HUES6 (cell line): Measurements from ENCODE around the gene RIMOC1.
"Not testable (repeated sequence)": the region's sequence is repeated elsewhere in the genome, so short reads cannot be mapped to it uniquely, and the experiment has no call there.

Experiments used
- H3K27ac ChIP-seq: 2 replicates; pipeline ENCODE4 v1.7.0; 2013; ENCODE audit warnings: low read depth, mild to moderate bottlenecking, low read length, inconsistent platforms
- H3K27me3 ChIP-seq: 2 replicates; pipeline ENCODE4 v1.6.1; 2013; ENCODE audit warnings: low read length; ENCODE audit not compliant: control insufficient read depth, insufficient read depth
- H3K36me3 ChIP-seq: 2 replicates; pipeline ENCODE4 v1.6.1; 2013; ENCODE audit warnings: low read length; ENCODE audit not compliant: control insufficient read depth, insufficient read depth
- H3K4me1 ChIP-seq: 2 replicates; pipeline ENCODE4 v1.6.1; 2013; ENCODE audit warnings: low read length; ENCODE audit not compliant: control insufficient read depth, insufficient read depth
- H3K4me3 ChIP-seq: 2 replicates; pipeline ENCODE4 v1.5.1; 2013; ENCODE audit warnings: low read depth, low read length
- H3K9ac ChIP-seq: one replicate; pipeline ENCODE4 v1.6.1; 2013; ENCODE audit warnings: mild to moderate bottlenecking, low read length
- H3K9me3 ChIP-seq: 2 replicates; pipeline ENCODE4 v1.6.1; 2013; ENCODE audit warnings: low read depth, low read length; ENCODE audit not compliant: control insufficient read depth, insufficient read depth

Gene RIMOC1

GRCh38 chr5:41924526-41924871 lies 20.4 kb downstream of the RIMOC1 start:
- Histone ChIP-seq H3K27ac (no peak overlapping the region), H3K9ac (peak overlapping the region; percentile 83), H3K27me3 (no peaks in the 10 kb centered on the region)

GRCh38 chr5:41924872-41925554 lies 20.9 kb downstream of the RIMOC1 start, which contains the start of gene FBXO4:
Gene FBXO4 (plus strand): TSS chr5:41925281. CDS start chr5:41925310, 29 bp downstream.
- peak within 1 kb of the TSS; percentile 83 for H3K9ac ChIP-seq
- peaks cover 5% of the 10 kb centered on the region for H3K36me3 ChIP-seq
- peak within 1 kb of the TSS; percentile 67 for H3K4me3 ChIP-seq
- H3K9me3 ChIP-seq: no peaks in the 10 kb centered on the region
- H3K27ac ChIP-seq: no peak within 1 kb of the TSS; the same call in 1 of the 2 replicates
- H3K4me1 ChIP-seq: peaks cover 6% of the 10 kb centered on the region; the same call in 1 of the 2 replicates
- H3K27me3 ChIP-seq: no peaks in the 10 kb centered on the region

More at GRCh38 chr5:41924526-41924871, 20.4 kb downstream of the RIMOC1 start:
- peaks cover 10% of the 10 kb centered on the region for H3K36me3 ChIP-seq
- H3K4me3 ChIP-seq: peak overlapping the region; percentile 67
- peaks cover 6% of the 10 kb centered on the region; the same call in 1 of the 2 replicates for H3K4me1 ChIP-seq
- no peaks in the 10 kb centered on the region for H3K9me3 ChIP-seq

GRCh38 chr5:41925555-41925951 lies 21.4 kb downstream of the RIMOC1 start:
- Histone ChIP-seq H3K4me1 (peaks cover 6% of the 10 kb centered on the region; the same call in 1 of the 2 replicates), H3K9ac (peak overlapping the region; percentile 83), H3K4me3 (peak overlapping the region; percentile 67), H3K27me3 (no peaks in the 10 kb centered on the region), H3K36me3 (no peaks in the 10 kb centered on the region; the same call in 1 of the 2 replicates), H3K9me3 (no peaks in the 10 kb centered on the region), H3K27ac (no peak overlapping the region; the same call in 1 of the 2 replicates)

GRCh38 chr5:41927604-41928003 lies 23.5 kb downstream of the RIMOC1 start:
- Histone ChIP-seq H3K27me3 (no peaks in the 10 kb centered on the region), H3K36me3 (no peaks in the 10 kb centered on the region), H3K4me1 (no peaks in the 10 kb centered on the region), H3K4me3 (no peak overlapping the region), H3K27ac (no peak overlapping the region), H3K9ac (no peak overlapping the region), H3K9me3 (no peaks in the 10 kb centered on the region)

GRCh38 chr5:41929035-41929434 lies 24.9 kb downstream of the RIMOC1 start:
- Histone ChIP-seq H3K27ac (no peak overlapping the region), H3K9ac (no peak overlapping the region), H3K4me3 (no peak overlapping the region), H3K36me3 (no peaks in the 10 kb centered on the region), H3K9me3 (no peaks in the 10 kb centered on the region), H3K27me3 (no peaks in the 10 kb centered on the region), H3K4me1 (no peaks in the 10 kb centered on the region)

GRCh38 chr5:41932770-41933169 lies 28.6 kb downstream of the RIMOC1 start:
- Histone ChIP-seq H3K9me3 (no peaks in the 10 kb centered on the region), H3K4me3 (no peak overlapping the region), H3K4me1 (peaks cover 8% of the 10 kb centered on the region; the same call in 1 of the 2 replicates), H3K27me3 (no peaks in the 10 kb centered on the region), H3K27ac (no peak overlapping the region), H3K9ac (no peak overlapping the region), H3K36me3 (no peaks in the 10 kb centered on the region)

GRCh38 chr5:41935544-41935943 lies 31.4 kb downstream of the RIMOC1 start:
- Histone ChIP-seq H3K27ac (no peak overlapping the region), H3K27me3 (no peaks in the 10 kb centered on the region), H3K9me3 (no peaks in the 10 kb centered on the region), H3K9ac (no peak overlapping the region), H3K36me3 (no peaks in the 10 kb centered on the region), H3K4me1 (peaks cover 8% of the 10 kb centered on the region; the same call in 1 of the 2 replicates), H3K4me3 (no peak overlapping the region)

- H3K4me1 ChIP-seq: peaks cover 3% of the 10 kb centered on the region; the same call in 1 of the 2 replicates
- H3K27me3 ChIP-seq: no peaks in the 10 kb centered on the region
- H3K9me3 ChIP-seq: no peaks in the 10 kb centered on the region
- H3K27ac ChIP-seq: no peak overlapping the region
- H3K9ac ChIP-seq: no peak overlapping the region
- no peaks in the 10 kb centered on the region for H3K36me3 ChIP-seq
- no peak overlapping the region for H3K4me3 ChIP-seq
Observed at GRCh38 chr5:41940641-41941040, 36.5 kb downstream of the RIMOC1 start.

- not testable (repeated sequence) for H3K27me3 ChIP-seq, H3K4me1 ChIP-seq, H3K9ac ChIP-seq, H3K4me3 ChIP-seq, H3K36me3 ChIP-seq, H3K9me3 ChIP-seq, H3K27ac ChIP-seq
Observed at GRCh38 chr5:41945332-41945955, 41.3 kb downstream of the RIMOC1 start.

- Histone ChIP-seq H3K4me3 (no peak overlapping the region), H3K36me3 (no peaks in the 10 kb centered on the region), H3K9me3 (no peaks in the 10 kb centered on the region), H3K4me1 (no peaks in the 10 kb centered on the region), H3K27ac (no peak overlapping the region), H3K27me3 (no peaks in the 10 kb centered on the region), H3K9ac (no peak overlapping the region)
Observed at GRCh38 chr5:41951224-41951623, 47.1 kb downstream of the RIMOC1 start.
